IMR-90 (cell line): ENCODE measurements around the gene RPS27.

Source experiments
- BHLHE40 ChIP-seq: fragments of 150-350 bp; IDR thresholded peaks from 2 replicates; pipeline ENCODE4 v1.6.1; 2016; ENCODE audit warnings: mild to moderate bottlenecking, low read depth, low read length
- CEBPB ChIP-seq: IDR thresholded peaks from 2 replicates; pipeline ENCODE4 v1.6.1; 2012; ENCODE audit warnings: low read depth, low read length, improper control_type of control experiment
- MAFK ChIP-seq: IDR thresholded peaks from 2 replicates; pipeline ENCODE4 v1.6.1; 2012; ENCODE audit warnings: low read depth, low read length, improper control_type of control experiment
- MAZ ChIP-seq: IDR thresholded peaks from 2 replicates; pipeline ENCODE4 v1.6.1; 2012; ENCODE audit warnings: low read depth, mild to moderate bottlenecking, low read length, improper control_type of control experiment, moderate library complexity, borderline replicate concordance
- MXI1 ChIP-seq: IDR thresholded peaks from 2 replicates; pipeline ENCODE4 v1.6.1; 2012; ENCODE audit warnings: low read depth, mild to moderate bottlenecking, low read length, moderate library complexity, borderline replicate concordance
- POLR2A ChIP-seq: IDR thresholded peaks from 2 replicates; pipeline ENCODE4 v1.6.1; 2012; ENCODE audit warnings: mild to moderate bottlenecking, low read depth, low read length
- RAD21 ChIP-seq: IDR thresholded peaks from 2 replicates; pipeline ENCODE4 v1.6.1; 2012; ENCODE audit warnings: low read length, improper control_type of control experiment
- RCOR1 ChIP-seq: IDR thresholded peaks from 2 replicates; pipeline ENCODE4 v1.6.1; 2012; ENCODE audit warnings: mild to moderate bottlenecking, low read length, improper control_type of control experiment; ENCODE audit not compliant: insufficient replicate concordance
- RFX5 ChIP-seq: IDR thresholded peaks from 2 replicates; pipeline ENCODE4 v1.8.0; 2012; ENCODE audit warnings: low read depth, mild to moderate bottlenecking, low read length, moderate library complexity
- SMC3 ChIP-seq: fragments of 150-350 bp; IDR thresholded peaks from 2 replicates; pipeline ENCODE4 v1.6.1; 2016; ENCODE audit warnings: low read depth, mild to moderate bottlenecking, antibody characterized with exemption, low read length, moderate library complexity
- TF ChIP-seq, protein P1 (sequence below): conservative IDR thresholded peaks from 2 replicates; pipeline ENCODE4 v1.5.1; 2012; ENCODE audit warnings: mild to moderate bottlenecking, low read depth, low read length, improper control_type of control experiment
- TF ChIP-seq, protein P2 (sequence below): fragments of 150-350 bp; IDR thresholded peaks from 2 replicates; pipeline ENCODE4 v1.6.1; 2017; ENCODE audit warnings: mild to moderate bottlenecking, antibody characterized with exemption, low read length, low read depth

DNA sequence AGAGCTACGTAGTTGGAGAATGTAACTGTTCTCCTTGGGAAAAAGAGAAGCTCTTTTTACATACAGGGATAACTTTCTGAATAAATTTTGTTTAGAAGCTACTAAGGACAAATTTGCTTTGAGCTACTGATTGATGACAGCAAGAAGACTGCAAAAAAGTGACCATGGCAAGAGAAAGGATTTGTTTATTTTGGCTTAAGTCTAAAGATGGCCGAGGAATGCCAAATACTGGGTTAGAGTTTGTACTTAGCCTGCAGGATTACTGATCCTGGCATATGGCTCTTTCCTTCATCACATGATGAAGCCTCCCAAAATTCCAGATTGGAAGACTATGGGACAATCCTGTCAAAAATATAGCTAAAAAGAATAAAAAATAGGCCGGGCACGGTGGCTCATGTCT is 28.7 kb downstream of the RPS27 start:
- TF ChIP-seq RCOR1 (no peak), RFX5 (no peak), MAFK (no peak), POLR2A (no peak), MAZ (no peak), SMC3 (no peak), RAD21 (no peak), CEBPB (no peak), MXI1 (no peak), BHLHE40 (no peak)
- TF ChIP-seq, protein P1, sequence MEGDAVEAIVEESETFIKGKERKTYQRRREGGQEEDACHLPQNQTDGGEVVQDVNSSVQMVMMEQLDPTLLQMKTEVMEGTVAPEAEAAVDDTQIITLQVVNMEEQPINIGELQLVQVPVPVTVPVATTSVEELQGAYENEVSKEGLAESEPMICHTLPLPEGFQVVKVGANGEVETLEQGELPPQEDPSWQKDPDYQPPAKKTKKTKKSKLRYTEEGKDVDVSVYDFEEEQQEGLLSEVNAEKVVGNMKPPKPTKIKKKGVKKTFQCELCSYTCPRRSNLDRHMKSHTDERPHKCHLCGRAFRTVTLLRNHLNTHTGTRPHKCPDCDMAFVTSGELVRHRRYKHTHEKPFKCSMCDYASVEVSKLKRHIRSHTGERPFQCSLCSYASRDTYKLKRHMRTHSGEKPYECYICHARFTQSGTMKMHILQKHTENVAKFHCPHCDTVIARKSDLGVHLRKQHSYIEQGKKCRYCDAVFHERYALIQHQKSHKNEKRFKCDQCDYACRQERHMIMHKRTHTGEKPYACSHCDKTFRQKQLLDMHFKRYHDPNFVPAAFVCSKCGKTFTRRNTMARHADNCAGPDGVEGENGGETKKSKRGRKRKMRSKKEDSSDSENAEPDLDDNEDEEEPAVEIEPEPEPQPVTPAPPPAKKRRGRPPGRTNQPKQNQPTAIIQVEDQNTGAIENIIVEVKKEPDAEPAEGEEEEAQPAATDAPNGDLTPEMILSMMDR = no peak
- TF ChIP-seq, protein P2, sequence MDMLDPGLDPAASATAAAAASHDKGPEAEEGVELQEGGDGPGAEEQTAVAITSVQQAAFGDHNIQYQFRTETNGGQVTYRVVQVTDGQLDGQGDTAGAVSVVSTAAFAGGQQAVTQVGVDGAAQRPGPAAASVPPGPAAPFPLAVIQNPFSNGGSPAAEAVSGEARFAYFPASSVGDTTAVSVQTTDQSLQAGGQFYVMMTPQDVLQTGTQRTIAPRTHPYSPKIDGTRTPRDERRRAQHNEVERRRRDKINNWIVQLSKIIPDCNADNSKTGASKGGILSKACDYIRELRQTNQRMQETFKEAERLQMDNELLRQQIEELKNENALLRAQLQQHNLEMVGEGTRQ = no peak
